NCI-H2196 treated with DMSO at 0.1 percent for 48 hours (cell line): ENCODE results near the gene MBOAT1.

Experiments used
- DNase-seq: peaks from one replicate; lab custom pipeline; 2025; ENCODE audit not compliant: unreplicated experiment; lab: John Stamatoyannopoulos, UW

MBOAT1 gene

GRCh38 chr6:20056350-20056992, 155.8 kb downstream of the MBOAT1 start:
- DNase-seq = peak; percentile 66

GRCh38 chr6:20055916-20056315, 156.4 kb downstream of the MBOAT1 start:
- no peak for DNase-seq
